Stimulated activated CD4-positive, alpha-beta T cell treated with anti-CD3 and anti-CD28 coated beads, Interleukin-12 subunit alpha, Interleukin-12 subunit beta, amount 100 ng/mL, for 48 hours (primary cell): ENCODE data around the gene RPS21.
A peak's percentile ranks its signal among the peaks of the same experiment; 100 is the strongest.

Experiments
- DNase-seq, 3 donors: peaks; one replicate each; pipeline ENCODE4 v3.0.0-alpha.2; 2020; ENCODE audit warnings: low read depth in 2 of 3, low spot score in 1 of 3

RPS21 gene

DNA sequence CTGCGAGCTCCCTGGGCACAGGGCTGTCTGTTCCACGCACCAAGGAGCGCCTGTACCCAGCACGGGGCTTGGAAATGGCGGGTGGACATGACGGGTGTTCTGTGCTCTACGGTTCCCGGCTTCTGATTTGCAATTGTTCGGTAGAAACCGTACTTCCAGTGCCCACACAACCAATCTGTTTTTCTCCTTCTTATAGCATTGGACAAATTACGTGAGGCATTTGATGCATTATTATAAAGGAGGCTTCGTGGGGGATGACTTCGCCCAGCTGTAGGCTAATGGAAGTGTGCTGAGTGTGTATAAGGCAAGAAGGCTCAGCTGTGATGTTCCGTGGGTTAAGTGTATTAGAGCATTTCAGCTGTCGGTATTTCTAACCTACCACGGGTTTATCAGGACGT lies 9.8 kb upstream of the RPS21 start:
- no peak for DNase-seq

DNA sequence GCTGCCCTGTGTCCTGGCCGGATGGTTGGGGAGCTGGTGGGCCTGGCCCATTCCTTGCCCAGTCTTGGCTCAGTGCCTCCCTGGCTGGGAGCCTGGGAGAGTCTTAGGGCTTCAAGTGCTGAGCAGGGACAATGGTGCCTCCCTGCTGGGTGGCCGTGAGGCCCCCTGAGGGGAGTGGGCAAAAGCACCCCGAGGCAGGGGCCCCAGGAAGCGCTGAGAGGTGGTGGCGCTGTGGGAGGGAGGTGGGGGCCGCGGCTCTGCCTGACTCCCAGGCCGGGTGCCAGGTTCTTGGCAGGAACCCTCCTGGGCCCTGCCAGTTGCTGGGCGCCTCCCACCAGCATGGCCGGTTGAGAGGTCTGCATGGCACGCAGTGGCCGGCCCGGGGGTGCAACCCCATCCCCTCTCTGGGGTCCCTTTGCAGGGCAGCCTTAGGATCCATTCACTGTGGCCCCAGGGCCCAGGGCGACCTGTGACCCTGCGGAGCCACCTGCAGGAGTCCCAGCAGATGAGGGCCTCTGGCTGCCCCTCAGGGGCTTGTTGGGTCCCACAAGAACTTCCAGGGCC lies 9.2 kb upstream of the RPS21 start:
- no peak for DNase-seq

DNA sequence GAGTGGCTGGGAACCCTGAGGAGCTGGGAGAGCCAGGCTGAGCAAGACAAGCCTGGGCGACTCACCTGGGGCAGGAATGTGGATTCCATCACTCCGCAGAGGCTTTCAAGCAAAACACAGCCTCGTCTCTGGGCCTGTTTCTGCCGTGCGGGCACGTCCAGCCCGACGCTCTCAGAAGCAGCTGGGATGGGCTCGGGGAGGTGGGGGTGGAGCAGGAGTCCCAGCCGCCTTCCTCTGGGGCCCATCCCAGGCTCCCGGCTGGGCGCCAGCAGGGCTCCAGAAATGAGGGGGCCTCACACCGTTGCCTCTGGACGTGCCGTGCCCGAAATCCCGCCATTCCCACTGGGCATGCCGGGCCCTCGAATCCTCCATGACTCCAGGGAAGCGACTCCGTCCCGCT lies 8.7 kb upstream of the RPS21 start:
- no peak for DNase-seq

DNA sequence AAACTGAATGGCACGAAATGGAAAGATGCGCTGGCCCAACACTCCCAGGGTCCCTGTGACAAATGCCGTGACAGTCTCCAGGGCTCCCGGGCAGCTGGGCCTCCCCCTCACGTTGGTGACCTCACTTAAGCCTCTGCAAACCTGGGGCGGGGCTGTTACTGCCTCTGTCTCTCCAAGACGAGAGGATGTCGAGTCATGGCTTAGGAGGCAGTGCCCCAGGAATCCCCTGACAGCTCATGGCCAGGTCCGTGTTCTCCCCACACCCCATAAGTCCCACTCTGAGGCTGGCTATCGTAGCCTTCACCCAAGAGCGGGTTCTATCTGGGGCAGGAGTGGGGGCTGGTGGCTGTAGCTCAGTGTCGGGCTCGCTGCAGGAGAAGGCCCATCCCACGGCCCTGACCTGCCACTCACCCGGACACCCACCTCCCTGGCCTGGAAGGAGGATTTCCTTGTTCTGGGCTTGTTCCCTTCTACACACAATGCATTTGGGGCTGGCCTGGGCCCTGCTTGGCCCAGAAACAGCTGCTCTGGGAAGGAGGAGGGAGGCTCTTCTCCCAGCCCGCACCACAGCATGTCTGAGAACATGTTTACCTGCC lies 5.6 kb upstream of the RPS21 start:
- no peak for DNase-seq

DNA sequence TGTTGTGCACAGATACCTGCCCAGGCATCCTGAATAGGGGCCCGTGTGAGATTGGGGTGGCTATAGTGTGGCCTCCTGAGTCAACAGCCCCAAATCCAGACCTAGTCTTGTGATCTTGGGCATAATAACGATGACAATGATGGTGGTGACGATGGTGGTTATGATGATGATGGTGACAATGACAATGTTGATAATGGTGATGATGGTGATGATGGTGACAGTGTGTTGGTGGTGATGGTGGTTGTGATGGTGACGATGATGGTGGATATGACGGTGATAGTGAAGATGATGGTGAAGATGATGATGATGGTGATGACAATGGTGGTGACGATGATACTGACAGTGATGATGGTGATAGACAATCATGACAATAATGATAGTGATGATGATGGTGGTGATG lies 5.1 kb upstream of the RPS21 start:
- DNase-seq: no peak

DNA sequence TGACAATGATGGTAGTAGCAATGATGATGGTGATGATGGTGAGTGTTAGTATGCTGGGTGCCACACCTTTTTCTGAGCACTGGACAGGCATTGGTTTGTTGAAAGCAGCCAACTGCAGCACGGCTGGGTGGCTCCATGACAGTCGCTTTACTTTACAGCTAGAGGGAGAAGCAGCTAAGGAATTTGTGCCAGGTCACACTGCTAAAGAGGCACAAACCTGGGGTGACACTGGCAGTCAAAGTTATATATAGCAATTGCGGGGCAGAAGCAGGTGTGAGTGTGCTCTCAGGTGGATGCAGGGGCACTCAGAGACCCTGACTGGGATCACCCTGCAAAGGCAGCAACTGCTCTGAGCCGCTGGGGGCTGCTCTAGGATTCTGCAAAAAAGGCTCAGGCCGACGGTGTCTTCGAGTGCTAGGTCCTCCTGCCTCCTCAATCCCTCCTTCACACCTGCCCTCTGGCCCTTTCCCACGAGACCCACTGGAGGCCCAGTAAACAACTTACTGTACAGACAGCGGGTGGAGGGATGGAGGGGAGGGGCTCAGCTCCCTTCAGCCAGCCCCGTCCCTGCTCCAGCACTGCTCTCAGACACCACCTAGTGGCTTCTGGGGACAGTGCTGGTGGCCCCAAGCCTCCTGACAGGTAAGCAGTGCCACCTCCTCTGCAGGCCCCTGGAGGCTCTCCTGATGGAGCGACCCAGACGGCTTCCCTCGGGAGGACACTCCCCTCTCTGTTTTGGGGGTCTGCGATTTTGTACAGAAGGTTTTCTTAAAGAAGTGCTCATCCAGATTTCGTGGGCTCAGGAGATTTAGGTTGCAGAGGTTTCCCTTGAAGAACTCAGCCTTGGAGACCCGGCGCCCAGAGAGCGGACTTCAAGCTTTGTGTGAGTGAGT lies 4.4 kb upstream of the RPS21 start:
- peak; percentile 66 to 77 (median 75) for DNase-seq

DNA sequence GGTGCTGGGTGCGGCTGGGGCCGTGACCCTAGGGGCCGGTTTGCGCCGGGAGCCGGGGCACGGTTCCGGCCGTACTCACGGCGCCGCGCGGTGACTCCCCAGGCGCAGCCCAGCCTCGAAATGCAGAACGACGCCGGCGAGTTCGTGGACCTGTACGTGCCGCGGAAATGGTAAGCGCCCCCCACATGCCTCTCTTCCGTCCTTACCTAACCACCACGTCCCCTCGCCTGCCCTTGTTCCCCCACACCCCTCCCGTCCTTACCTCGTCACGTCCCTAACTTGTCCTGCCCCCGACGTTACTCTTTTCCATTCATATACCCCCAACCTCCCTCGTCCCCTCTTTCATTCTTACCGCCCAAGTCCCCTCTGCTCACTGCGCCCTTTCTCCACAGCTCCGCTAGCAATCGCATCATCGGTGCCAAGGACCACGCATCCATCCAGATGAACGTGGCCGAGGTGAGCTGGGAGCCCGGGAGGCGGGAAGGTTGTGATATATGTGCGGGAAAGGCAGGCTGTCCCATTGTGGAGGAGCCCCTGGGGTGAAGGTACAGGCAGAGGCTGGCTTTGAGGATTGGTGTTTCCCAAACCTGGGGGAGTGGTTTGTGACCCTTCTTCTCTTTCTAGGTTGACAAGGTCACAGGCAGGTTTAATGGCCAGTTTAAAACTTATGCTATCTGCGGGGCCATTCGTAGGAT lies 463 bp downstream of the RPS21 start:
- DNase-seq: no peak

DNA sequence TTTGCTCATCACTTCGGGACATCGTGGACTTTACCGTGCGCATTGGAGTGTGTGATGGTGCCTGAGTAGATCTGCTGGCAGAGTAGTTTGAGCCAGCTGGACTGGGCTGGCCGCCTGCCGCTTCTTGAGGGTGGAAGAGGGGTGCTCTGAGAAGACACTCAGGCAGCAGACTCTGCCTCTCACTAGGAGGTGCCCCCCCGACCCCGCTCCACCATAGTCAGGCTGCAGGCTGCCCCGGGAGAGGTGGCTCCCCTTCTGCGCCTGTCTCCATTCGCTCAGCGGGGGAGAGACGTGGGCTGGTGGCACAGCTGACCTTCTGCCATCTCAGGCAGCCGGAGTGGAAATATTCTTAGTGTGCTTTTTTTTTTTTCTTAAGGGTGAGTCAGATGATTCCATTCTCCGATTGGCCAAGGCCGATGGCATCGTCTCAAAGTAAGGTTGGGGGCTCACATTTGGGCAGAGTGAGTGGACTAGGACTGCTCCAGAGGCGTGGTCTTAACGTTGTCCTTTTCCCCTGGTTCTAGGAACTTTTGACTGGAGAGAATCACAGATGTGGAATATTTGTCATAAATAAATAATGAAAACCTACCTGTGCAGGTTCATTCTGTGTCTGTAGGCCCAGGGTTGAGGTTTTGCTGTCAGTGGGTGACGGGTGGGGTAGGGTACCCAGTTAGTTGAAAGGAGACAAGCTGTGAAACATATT lies 1.2 kb downstream of the RPS21 start:
- DNase-seq: no peak

DNA sequence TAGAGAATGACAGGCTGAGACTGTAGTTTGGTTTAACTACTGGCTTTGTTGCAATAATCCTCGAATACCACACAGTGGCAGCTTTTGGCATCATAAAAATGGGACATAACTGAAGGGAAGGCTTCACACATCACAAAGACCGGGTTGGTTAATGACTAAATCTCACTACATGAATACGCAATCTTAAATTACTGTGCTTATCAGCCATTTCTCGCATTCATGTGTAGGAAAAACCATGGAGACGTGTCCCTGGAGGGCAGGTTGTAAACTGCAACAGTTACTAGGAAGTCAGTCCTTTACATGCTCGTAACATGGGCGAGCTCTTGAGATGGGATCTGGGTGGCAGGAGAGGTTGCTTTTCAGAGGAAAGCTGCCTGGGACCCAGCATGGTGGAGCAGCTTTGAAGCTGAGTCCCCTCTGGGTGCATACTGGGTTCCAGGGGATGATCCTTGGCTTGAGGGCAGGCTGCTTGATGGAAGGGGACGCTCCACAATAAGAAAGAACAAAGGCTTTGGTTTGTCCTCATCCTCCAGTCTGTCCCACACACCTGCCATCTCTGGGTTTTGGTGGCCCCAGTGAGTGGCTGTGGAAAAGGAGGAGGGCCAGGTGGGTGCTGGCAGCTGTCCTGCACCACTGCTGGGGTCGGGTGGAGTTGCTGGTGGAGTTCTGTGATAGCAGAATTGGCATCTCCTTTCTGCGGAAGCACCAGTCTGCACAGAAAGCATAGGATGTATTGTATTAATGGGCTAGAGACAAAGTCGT lies 2.1 kb downstream of the RPS21 start:
- no peak for DNase-seq

DNA sequence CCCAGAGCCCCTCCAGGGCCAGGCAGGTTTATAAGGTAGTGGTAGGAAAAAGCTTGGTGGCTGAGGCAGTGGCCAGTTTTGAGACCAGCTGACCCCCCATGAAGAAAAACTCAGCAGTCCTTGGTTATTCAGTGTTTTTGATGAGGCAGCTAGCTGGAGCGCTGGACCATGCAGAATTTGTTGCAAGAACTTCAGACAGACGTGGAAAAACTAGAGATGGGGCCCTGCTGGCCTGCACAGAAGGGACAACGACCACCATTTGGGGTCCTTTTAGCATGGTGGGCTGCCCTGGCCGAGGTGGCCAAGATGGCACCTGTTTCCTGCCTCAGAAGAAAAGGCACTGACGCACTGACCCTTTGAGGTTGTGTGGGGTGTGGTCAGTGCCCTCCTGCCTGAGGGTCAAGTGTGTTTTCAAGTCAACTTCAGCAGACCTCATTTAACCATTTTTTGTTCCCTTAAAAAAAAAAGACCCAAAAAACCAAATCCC lies 2.7 kb downstream of the RPS21 start:
- no peak for DNase-seq

DNA sequence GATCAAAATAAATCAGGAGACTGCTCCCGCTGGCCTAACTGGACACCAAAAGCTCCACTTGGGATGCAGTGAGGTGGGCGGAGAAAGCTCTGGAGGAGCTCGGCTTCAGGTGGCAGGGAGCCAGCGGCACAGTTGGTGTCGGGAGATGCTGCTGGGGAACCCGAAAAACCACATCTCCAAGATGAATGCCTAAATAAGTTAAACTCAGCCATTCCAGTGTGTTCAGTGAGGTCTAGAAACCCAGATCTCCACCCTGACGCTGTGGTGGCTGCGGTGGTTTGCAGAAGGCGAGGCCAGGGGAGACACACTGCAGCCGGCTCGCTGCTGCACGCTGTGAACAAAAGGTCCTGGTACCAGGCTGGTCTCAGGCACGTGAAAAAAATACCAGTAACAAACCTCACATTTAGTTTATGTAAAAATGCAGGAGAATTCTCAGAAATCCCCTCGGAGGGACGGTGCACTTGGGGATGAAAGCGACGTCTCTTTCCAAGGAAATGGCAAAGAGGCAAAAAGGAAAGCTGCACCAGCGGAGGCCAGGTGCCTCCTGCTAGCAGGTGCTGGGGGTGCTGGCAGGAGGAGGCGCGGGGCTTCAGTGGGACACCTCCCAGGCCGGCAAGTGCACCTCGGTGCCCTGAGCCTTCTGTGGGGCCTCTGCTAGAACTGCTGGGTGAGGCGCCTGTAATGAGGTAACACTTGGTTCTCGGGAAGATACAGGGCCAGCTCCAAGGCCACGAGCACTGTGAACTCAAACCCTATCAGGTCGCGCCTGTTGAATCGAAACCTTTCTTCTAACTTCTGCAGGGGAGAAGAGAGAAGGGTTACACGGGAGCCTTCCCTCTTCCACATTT lies 3.6 kb downstream of the RPS21 start:
- DNase-seq: no peak

DNA sequence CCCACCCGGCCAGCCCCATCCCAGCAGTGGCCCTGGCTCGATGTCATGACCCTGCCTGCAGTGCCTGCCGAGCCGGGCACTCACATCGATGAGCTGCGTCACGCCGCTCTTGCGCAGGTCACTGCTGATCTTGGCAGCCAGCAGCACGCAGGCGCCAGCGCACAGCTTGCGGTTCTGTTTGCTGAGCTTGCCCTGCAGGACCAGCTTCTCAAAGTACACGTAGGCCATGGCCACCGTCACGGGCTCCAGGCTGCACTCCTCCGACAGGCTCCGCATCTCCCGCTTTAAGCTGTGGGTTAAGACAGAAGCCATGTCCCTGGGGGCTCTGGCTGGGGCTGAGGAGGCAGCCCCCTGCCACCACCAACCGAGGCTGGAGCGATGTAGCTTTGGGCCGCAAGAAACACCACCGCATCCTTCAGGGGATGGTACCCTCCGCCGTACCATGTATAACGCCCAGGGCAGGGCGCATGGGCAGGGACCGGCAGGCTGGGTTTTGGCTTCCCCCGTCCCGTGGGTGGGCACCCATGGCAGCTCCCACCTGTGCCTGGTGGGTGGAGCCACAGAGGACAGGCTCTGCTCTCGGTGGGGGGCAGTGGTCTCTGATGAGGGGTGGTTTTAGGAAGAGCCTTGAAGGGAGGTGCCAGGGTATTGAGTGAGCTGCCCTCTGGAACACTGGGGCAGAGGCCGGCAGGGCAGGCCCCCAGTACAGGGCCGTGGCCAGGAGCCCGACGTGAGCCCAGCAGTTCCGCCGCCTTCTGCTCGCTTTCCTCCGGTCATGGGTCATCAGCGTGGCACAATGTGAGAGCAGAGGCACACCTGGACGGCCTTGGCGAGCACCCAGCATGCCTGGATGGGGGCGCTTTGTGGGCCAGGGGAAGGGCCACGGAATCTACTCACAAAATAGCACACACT lies 4.5 kb downstream of the RPS21 start:
- no peak for DNase-seq

DNA sequence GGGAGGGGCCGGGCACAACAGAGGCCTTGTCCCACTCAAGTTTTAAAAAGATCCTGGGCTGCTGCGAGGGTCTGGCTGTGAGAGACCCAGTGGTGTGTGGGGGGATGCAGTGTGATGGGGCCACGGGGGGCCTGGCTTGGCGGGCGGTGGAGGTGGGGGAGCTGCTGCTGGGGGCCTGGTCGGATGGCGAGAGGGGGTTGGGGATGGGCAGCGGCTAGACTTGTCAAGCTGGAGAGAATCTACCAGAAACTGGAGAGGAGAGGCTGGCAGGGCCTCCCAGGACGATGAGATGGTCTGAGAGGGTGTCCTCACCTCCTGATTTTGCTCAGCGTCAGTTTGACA lies 5.1 kb downstream of the RPS21 start:
- no peak for DNase-seq

DNA sequence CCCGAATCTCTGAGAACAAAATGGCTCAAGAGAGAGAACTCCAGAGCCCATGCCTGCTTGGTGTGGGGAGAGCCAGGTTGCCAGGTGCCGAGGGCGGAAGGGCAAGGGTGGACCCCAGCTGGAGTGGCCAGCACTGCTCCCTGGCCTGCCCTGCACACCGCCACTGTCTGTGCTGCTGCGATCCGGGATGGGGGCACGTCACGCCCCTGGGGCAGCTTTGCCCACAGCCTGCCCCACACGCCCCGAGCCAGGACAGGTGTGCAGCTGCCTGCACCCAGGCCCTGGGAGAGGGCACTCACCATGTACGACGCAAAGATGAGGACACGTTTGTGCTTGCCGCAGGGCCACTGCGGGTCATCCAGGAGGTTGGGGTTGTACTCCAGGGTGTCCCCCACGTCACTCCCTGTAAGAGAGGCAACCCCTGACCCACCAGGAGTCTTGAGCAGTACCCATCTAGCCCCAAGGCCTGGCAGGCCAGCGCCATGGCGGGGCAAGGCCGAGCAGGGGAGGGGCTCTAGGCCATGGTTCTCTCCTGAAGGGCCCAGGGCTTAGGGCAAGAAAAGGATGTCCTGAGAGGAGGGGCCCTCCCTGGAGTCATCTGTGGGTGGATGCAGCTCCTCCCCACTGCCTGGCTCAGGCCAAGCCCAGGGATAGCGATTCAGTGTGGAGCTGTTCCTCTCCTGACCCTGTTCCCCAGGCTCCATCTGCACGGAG lies 5.9 kb downstream of the RPS21 start:
- no peak for DNase-seq

DNA sequence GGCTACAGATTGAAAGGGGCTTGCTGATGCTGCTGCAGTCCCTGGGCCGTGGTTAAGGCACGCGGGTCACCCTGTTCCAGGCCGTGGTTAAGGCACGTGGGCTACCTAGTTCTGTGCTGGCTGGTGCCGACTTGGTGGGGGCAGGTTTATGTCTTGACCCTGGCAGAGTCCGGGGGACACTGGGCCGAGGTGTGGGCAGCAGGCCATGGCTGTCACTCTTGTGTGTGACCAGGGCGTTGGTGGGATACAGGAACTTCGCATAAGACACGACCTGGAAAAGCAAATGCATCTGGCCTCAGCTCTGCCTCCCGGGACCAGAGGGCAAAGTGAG lies 6.4 kb downstream of the RPS21 start:
- DNase-seq: no peak

DNA sequence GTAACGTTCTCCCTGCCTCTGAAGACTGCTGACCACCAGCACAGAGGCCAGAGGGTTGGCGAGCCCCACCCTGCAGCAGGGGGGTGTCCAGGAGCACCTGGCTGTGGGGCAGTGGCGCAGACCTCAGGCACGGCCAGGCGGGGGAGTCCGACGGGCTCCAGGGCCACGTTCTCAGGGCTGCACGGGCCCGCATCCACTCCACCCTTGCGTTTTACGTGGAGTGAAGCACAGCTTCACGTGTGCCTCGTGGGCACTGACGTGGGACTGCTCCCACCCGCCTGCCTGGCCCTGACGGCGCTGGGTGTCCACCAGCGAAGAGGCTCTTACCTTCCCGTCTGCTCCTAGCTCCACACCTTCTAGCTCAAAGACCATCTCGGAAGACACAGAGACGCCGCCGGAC lies 6.9 kb downstream of the RPS21 start:
- DNase-seq: no peak

DNA sequence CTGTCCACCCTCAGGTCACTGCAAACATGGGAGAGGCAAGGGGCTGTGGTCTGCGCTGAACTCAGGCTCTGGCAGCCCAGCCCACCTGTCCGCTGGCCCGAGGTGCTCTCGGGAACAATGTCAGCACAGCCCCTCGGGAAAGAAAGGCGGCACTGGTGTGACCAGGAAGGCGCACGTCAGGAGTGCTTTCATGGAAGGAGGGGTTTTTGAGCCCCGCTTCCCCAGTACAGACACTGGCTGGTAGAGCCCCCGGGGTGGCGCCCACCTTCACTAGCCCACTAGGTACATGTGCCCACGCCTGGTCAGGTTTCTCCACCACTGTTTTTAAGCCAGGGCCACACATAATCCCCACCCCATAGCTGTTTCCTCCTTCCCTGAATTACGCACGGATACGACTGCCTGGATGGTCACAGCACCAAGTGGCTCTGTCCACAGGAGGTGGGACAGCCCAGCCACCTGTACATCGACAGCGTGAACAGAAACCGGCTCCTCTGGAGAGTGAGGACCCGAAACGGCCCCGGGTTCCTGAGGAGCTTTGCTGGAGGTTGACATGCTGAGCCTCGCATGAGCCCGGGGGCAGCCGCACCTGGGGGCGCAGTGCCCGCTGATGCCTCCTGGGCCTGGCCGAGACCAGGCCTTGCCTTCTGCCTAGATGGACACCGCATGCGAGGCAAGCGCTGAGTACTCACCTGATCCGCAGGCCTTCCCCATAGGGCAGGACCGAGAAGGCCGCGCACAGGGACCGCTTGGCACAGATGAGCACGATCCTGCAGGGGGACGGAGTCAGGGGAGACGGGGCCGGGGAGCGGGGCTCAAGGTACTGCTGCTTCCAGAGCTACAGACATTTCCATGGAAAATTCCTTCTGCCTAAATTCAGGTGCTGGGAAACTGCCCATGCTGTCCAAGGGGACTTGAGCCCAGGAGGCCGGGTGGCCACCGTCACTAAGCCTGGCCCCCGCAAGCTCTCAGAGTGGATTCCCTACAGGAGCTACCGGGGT lies 7.6 kb downstream of the RPS21 start:
- DNase-seq: no peak
